GM21367 (cell line): ENCODE results near the gene LDLRAD4.

ENCODE experiments used
- ATAC-seq: cut with Tn5 transposase; IDR thresholded peaks from one replicate; pipeline ENCODE4 v1.9.1; 2021; ENCODE audit not compliant: unreplicated experiment

LDLRAD4 gene

DNA sequence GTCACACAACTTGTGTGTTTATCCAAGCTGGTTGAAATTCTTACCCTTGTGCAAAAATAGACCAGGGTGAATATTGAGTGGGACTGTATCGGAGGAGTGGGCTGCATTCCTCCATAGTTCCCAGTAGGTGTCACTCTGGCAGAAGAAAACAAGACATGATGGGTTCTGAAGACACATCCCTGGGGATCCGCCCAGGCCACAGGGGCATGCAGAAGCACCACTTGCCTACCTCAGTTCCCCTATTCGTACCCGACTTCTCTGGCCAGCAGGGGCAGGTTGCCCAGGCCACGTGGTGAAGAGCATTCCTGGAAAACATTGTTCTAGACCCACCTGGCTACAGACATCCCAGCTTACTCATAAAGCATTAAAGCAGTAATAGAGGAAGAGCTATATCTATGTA lies 339.6 kb downstream of the LDLRAD4 start:
- ATAC-seq = no peak

DNA sequence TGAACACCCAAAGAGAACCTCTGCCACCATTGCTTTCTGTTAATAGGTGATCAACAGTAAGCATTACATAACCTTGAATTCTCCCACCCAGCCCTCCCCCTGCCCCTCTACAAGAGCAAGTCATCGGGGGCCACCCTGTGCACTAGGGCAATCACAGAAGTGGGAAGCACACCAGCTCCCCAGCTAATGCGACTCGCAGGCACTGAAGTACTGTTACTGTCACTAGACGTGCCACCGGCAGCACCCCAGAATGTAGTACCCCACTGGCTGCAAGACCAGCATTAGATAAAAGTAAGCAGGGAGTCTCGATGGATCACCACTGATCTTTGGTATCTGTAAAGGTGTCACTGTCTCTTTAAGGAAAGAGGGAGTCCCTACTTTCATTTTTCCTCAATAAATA lies 340.2 kb downstream of the LDLRAD4 start:
- ATAC-seq = no peak

DNA sequence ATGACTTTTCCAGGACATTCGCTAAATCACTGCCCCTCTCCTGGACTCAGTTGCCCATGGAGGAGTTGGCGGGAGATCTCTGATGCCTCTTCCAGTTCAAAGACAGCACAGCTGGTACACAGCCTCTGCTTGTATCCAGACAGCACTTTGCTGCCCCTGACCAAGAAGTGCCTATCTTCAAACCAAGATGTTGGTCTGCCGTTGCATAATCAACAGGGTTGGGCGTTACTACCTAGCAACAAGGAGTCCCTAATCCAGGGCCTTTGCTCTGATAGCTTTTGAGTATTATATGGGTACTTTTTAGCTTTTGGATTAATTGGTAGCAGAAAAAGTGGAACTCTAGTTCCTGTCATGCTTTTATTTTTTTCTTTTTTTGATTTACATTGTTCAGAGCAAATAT lies 341.2 kb downstream of the LDLRAD4 start:
- no peak for ATAC-seq

DNA sequence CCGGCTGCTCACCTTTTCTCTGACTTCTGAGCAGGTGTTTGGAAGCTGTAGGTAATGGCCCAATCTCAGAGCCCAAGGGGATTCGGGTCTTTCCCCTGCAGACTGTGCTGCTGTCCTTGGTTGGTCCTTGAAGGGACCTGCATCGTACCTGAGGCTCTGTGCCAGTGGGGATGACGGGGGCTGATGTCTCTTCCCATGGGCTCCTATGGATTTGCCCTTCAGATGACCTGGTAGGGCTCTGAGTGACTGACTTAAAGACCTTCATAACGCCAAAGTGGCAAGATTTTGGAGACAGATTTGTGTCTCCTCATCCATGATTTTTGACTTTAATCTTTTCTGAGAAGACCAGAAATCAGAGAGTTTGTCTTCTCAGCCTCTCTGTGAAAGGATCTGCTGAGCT lies 341.7 kb downstream of the LDLRAD4 start:
- no peak for ATAC-seq

DNA sequence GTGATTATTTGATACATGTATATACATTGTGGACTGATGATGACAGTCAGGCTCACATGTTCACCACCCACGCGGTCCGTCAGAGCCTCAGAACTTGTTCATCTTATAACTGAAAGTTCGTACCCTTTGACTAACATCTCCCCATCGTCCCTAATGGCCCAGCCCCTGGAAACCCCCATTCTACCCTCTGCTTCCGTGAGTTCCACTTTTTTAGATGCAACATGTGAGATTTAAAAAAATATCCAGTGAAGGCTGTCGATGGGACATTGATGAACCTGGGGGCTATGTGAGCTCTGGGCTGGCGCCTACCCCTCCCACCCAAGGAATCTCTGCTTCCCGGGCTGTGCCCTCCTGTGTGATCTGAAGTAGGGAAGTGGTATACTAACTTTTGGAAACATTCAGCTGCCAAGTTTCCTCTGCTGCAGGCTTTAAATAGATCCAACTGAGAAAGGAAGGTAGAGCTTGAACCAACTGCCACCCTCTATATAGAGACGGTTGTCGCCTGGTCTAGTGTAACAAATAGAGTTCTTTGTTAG lies 344.0 kb downstream of the LDLRAD4 start:
- ATAC-seq = peak; percentile 50

DNA sequence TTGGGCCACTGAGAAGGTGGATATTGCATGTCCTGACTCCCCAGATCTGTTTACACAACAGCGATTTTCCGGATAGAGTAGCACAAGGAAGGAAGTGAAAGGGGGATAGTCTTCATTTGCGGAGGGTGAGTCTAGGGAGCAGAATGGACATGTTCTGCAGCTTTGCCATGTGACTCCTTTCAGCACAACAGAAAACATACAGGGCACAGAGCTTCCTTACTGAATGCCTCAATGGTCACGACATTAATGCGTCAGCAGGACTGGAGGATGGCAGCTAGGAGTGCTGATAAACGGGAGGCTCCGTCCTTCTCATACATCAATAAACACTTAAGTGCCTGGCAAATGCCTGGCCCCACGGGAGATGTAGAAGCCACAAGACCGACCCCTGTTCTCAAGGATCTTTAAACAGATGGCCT lies 344.8 kb downstream of the LDLRAD4 start:
- ATAC-seq = no peak

DNA sequence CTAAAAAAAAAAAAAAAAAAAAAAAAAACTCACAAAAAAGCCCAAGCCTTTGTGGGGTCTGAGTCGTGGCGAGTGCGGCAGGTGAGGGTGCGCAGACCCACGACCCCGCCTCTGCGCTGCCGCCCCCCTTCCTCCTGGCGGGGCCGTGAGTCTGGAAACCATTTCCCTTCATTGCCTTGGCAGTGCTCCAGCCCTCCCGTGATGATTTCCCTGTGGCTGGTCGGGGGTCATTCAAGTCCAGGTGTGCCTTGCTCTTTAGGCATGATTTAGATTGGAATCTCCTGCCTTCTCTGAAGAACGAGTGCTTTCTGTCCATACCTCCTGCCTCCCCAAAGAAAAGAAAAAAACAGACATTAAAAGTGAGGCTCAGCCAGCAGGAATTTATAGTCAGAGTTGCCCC lies 346.0 kb downstream of the LDLRAD4 start:
- no peak for ATAC-seq

DNA sequence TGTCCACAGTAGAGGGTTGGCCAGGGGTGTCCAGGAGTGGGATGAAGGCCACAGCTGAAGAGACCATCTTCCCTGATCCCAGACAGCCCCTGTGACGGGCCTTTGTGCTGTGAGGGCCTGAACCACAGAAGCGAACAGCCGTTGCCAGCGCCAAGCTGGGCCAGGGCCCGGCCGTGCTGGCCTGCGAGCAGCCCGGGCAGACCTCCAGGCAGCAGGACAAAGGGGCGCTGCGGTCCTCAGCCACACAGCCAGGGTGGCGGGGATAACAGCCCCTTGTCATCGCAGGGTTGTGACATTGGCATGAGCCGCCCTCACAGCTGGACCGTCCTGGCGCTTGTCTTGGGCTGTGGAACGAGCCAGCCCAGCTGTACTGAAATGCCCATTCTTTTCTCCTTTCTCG lies 346.7 kb downstream of the LDLRAD4 start:
- no peak for ATAC-seq

DNA sequence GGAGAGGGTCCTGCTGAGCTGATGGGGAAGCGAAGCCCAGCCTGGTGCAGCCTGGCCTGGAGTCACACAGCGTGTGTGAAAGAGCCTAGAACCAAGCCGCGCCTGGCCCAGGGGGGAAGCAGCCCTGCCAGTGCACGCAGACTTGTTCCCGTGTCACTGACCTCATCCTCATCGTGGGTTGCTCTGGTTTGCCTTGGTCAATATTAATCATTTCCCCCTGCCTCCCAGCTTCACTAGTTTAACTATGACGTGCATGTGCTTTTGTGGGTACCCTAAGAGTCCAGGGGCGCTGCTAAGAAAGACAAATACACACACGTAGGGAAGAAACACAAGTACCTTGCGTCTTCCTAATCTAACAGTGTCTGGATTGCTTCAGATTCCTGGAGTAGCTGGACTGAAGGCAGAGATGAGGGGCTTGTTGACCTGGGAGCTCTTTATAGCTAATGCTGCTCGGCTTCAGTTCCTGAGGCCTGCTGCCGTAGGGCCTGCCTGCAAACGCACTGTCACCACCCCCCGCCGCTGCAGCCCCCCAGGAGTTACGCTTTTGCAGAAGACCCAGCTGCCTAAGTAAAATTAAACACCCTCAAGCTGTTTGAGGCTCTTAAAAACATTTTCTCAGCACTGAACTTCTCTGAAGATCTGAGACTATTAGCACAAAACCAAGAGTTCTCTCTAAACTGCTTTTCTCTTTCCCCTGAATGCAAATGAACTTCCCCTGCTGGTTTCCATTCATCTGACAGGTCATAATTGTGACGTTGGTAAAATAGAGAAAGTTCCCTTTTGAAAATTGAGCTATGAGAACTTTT lies 348.6 kb downstream of the LDLRAD4 start:
- peak; percentile 43 for ATAC-seq

DNA sequence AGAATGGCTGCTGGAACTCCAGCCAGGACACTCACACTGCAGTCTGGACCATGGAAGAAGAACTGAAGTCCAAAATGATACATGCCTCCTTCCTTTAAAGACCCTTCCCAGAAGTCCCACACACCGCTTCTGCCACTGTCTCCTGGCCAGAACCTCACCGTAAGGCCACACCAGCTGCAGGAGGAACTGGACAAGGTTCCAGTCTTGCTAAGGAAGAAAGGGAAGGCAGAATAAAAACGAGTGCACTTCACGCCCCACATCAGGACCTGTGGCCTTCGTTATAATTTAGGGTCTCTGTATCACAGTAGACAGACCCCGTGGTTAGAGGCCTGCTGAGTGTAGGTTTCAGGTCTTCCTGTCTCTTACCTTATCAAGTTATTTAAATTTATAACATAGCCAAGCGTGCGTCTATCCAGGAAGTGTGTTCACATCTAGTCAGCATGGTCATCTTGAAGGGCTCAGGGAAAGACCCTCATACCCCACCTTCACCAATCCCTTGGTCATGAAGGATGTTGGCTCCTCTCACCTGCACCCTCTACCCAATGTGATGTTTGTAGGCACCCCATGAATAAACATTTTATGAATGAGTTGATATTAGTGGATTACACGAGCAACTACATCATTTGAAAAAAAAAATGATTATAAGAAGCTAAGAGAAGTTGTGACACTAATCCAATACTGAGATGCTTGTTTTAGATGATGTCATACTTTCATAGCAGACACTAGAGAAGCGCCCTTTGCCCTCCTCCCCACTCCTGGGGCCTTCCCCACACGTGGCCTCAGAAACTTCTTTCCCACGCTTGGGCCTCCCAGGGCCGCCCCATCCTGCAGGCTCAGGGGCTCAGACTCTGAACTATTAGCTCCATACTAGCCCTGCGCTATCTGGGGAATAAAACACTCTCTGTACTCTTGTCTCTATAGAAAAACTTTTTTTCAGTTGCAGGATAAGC lies 350.2 kb downstream of the LDLRAD4 start:
- peak; percentile 42 for ATAC-seq

DNA sequence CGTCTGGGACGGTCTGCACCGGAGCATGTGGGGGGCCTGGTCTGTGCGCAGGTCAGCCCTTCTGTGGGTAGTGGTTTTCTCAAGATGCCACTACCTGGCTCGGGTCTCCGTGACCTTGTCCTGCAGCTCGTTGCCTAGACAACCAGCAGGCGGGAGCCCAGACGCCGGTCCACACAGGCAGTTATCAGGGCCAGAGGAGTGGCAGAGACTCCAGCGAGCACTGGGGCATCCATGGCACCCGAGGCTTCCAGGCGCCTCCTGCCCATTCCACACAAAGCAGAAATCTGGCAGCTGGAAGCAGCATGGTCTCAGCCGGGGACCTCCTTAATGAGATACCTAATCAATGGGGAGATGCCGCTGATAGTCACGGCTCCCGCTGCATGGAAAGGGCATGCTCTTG lies 351.7 kb downstream of the LDLRAD4 start:
- no peak for ATAC-seq

DNA sequence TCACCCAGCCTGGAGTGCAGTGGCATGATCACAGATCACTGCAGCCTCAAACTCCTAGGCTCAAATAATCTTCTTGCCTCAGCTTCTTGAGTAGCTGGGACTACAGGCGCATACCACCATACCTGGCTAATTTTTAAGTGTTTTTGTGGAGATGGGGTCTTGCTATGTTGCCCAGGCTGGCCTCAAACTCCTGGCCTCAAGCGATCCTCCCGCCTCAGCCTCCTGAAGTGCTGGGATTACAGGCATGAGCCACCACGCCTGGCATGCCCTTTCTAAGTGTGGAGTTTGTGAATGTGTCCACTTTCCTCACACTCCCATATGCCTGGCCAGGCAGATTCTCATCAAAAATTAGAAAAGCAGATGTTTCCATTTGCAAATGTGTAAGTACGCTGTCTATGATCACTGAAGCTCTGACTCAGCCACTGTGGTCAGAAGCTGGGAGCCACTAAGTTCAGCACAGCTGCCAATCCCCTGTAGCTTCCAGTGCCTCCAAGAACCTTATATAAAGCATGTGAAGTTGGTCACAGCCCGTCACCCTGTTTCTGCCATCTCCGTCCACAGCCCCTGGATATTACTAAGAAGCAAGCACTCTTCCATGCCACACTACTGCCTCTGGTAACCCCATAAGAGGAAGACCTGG lies 352.4 kb downstream of the LDLRAD4 start:
- no peak for ATAC-seq

DNA sequence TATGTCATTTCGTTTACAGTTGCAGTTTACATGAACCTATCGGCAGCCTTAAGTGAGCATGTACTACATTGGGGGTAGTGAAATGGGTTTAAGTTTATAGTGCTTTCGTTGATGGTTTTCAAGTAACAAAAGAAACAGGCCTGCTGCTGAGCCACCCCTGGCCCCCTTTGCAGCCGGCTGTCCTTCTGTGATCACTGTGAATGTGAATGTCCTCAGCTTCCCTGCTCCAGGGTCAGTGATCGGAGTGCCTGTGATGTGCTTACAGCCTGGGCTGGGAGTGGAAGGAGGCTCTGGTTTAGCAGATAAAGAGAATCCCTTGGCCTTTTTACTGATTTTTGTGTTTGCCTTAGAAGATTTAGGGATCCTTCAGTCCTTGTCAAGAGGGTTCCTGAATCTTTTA lies 353.6 kb downstream of the LDLRAD4 start:
- no peak for ATAC-seq

DNA sequence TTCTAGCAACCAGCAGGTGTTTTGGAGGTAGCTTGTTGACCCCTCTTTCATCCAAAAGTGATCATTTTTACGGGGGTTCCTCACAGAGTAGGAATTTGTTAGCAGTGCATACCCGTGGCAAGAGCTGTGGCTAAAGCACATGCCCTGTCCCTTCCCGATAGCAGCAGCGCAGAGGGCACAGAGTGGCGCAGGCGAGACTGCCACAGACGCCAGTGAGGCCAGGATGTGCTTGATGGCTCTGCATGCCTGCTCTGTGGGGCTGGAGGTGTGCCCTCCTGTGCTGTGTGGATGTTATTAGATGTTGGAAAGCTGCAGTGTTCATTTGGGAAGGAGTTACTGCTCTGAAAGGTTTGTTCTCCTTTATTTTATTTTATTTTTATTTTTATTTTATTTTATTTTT lies 354.2 kb downstream of the LDLRAD4 start:
- ATAC-seq = no peak

DNA sequence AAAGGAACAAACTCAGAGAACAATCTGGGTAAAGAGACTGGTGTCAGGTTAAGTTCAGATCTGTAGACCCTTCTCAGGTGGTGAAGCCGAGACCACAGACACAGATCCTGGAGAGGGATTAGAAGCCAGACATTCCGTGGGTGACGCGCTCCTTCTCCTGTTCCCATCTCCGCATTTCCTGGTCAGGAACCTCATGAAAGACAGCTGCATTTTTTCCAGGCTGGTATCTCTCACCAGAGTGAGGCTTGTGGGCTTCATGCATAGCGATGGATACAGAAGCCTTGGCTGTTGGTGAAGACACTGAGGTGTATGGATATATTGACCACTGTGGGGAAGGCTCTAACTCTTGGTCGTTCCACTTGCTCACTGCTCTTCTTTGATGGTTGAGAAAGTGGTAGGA lies 355.2 kb downstream of the LDLRAD4 start:
- ATAC-seq = no peak

DNA sequence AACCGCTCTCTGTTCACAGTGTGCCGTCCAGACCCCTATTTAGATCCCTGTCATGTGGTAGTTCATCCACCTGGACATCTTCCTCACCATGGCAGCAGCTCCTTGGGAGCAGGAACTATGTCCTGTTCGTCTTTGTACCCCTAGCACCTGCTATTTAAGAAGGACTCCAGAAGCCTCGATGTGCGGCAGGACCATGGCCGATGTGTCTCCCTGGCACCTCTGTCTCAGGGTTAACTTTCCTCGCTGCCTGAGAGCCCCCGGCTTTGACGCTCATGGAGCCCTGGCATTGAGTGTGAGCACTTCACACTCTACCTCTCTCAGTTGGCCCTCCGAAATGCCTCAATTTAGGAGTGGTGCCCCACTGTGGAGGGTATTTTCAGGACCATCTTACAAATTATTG lies 355.8 kb downstream of the LDLRAD4 start:
- ATAC-seq = no peak

DNA sequence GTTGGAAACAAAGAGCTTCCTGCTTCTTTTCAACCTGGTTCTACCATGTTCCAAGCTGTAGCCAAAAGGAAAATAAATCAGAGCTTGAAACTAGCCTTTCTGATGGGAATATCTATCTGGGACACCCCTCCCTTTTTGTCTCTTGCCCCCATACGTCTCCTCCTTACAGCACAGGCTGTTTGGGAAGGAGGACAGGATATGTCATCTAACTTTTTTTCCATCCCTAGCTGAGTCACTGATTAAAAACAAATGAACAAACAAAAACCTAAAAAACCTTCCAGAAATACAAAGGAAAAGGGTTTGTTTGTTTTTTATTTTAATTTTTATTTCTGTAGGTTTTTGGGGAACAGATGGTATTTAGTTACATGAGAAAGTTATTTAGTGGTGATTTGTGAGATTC lies 356.2 kb downstream of the LDLRAD4 start:
- no peak for ATAC-seq

DNA sequence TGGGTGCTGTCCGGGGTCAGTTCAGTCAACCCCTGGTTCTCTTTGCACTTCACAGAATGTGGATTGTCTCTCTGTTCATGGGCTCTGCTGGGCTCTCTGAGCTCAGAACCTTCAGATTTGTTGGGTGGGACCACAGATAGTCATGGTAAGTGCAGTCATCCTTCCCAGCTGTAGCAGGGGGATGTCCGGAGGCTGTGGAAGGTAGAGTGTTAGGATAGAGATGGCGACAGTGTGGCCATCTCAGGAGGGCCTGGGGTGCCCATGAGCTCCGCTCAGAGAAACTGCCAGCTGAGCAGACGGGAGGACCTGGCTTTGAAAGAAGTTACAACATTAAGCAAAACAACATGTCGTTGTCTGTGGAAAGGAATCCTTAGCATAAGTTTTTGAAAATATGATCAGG lies 358.0 kb downstream of the LDLRAD4 start:
- ATAC-seq = peak; percentile 20

DNA sequence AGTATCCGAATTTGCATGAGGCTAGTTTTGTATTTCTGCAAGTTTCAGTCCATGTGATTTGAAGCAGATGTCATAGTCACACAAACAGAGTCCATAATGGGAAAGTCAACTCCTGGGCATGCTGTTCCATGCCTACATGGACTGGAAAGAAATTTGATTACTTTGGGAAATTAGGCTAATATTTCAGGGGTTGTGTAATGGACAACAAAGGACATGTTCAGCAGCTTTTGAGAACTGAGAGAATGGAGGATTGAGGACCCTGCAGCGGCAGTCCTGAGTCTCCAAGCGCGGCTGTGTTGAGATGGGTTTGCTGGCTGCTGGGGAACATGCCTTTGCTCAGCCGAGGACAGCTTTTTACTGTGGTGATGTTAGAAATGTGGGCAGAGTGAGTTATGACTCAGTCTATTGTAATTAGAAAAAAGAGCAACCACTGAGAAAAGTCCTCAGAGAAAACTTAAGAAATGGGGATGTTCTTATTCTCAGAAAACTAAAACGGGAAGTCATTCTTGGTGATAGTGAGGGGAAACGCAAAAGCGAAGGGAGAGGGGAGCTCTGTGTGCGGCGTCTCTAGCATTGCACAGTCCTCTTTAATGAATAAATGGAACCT lies 358.6 kb downstream of the LDLRAD4 start:
- ATAC-seq = peak; percentile 73

DNA sequence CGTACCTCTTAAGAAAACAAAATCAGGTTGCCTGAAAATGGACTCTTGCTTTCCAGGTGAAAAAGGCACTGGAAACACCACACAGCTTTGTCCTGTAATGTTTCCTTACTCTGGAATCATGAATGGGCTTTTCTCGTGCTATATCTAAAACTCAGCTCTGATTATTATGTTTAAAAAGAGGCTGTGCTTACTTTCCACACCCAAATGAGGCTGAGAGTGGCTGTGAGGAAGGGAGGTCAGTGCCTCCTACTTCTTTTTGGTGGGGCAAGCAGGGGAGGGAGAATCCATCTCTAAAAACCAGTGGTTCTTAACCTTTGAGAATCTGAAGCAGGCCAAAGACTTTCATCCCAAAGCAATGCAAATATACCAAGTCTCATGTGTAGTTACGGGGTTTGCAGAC lies 359.2 kb downstream of the LDLRAD4 start:
- ATAC-seq = no peak

DNA sequence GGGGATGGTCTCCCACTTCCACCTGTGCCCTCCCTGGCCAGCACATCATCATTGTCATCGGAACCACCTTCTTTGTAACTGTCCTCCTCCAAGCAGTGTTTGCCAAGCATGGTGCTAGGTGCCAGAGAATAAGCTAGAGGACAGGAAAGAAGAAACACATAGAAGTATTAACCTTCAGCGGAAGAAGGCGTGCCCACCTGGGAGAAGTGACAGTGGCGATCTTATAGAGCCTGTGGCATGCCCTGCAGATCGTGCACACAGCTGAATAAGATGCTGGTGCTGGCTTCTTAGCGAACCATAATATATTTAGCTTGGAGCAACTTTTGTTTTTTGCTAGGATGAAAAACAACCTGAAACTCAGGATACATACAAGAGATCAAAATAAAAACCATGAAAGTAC lies 359.8 kb downstream of the LDLRAD4 start:
- no peak for ATAC-seq
